Lung (tissue), 12 donors: ENCODE data around the gene NDUFS2. TPM values are rescaled to one million over a fixed set of nuclear protein-coding genes. Genes with fewer than 3 reads are reported as not detected.
A peak's percentile ranks its signal among the peaks of the same experiment; 100 is the strongest.

Experiments
- ATAC-seq: fragments of 200-7000 bp; cut with Tn5 transposase; one replicate; pipeline ENCODE4 v1.9.1; 2020; ENCODE audit warnings: moderate number of reproducible peaks; ENCODE audit not compliant: insufficient read depth, low FRiP score
- DNase-seq, 3 donors: peaks; one replicate each; pipeline ENCODE4 v3.0.0-alpha.2; 2013 to 2017
- H3K27ac ChIP-seq, 2 donors: one replicate each; pipeline ENCODE4 v1.5.1; 2013; ENCODE audit warnings: mild to moderate bottlenecking in 2 of 2, moderate library complexity in 2 of 2, control low read depth in 1 of 2, inconsistent platforms in 1 of 2, low read depth in 1 of 2, low read length in 1 of 2
- H3K27me3 ChIP-seq, 3 donors: one replicate each; pipeline ENCODE4 v1.5.1; 2013; ENCODE audit warnings: low read length in 2 of 3; ENCODE audit not compliant: control insufficient read depth in 3 of 3, insufficient read depth in 3 of 3
- H3K36me3 ChIP-seq, 4 donors: one replicate each; pipeline ENCODE4 v1.5.1; 2013; ENCODE audit warnings: low read length in 4 of 4, mild to moderate bottlenecking in 1 of 4, moderate library complexity in 1 of 4; ENCODE audit not compliant: control insufficient read depth in 4 of 4, insufficient read depth in 4 of 4
- H3K4me1 ChIP-seq, 5 donors: one replicate each; pipeline ENCODE4 v1.5.1; 2013; ENCODE audit warnings: low read length in 5 of 5, mild to moderate bottlenecking in 2 of 5, moderate library complexity in 1 of 5; ENCODE audit not compliant: control insufficient read depth in 5 of 5, insufficient read depth in 5 of 5
- H3K4me3 ChIP-seq: one replicate; pipeline ENCODE4 v1.5.1; 2013; ENCODE audit warnings: mild to moderate bottlenecking, control low read depth, moderate library complexity
- H3K9ac ChIP-seq, 2 donors: one replicate each; pipeline ENCODE4 v1.5.1; 2013; ENCODE audit warnings: low read length in 2 of 2, control low read depth in 1 of 2; ENCODE audit not compliant: insufficient read depth in 1 of 2
- H3K9me3 ChIP-seq, 4 donors: one replicate each; pipeline ENCODE4 v1.5.1; 2013; ENCODE audit warnings: low read length in 3 of 4, mild to moderate bottlenecking in 1 of 4, moderate library complexity in 1 of 4; ENCODE audit not compliant: control insufficient read depth in 4 of 4, insufficient read depth in 3 of 4
- WGBS, 2 donors: extraction: QIAGEN DNeasy Blood & Tissue Kit; methylation state at CpG; one replicate each; pipeline ENCODE4 v1.1.7; 2013; 5-methylcytosine and 5-hydroxymethylcytosine counted together
- polyA plus RNA-seq, 2 donors: library from polyadenylated mRNA; stranded (reverse); fragments of 200-250 nt; gene quantifications; one replicate each; pipeline ENCODE4 v1.2.1, GENCODE V29; 2013
- total RNA-seq, 2 donors: library from RNA; depleted of rRNA in 1 of 2; stranded (reverse); fragments of >200 nt in 1 of 2; gene quantifications; one replicate each; pipeline ENCODE4 v1.2.1, GENCODE V29; 2014 to 2021
- TF ChIP-seq, protein P1 (sequence below): IDR thresholded peaks from 2 replicates; pipeline ENCODE4 v1.5.1; 2012; ENCODE audit warnings: mild to moderate bottlenecking; ENCODE audit errors: control extremely low read depth, extremely low read depth
- donor health status: control.
- donor health status: control.
- donor health status: Bipolar disorder and iron deficiency.
- donor health status: healthy.
- donor health status: DM: yes; HTN: yes; CAD: no.

NDUFS2 gene
- total and polyA plus RNA-seq, 4 donors = 40.2 to 104 (median 88.1) TPM

DNA sequence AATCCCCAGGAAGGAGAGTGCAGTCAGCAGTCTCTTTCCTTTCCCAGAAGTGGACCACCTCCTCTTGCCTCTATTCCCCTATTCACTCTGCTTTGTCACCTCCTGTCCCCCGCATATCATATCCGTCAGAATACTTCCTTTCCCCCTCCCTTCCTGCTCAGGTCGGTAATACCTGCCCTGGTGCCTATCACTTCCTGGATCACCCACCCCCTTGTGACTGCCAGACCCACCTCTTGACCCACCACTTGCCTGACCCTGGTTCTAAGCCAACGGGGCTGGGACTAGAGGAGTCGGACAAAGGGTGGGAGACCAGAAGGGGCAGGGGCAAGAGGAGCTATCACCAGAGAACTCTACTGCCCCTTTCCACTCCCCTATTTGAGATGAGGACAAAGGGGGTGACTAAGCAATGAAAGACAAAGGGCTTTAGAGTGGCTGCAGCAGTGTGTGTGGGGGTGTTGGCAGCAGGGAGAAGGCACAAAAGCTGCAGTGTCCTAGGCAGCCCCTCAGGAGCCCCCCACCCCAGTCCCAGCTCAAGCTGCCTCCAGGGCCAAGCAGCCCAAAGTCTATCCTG, 1.7 kb upstream of the NDUFS2 start:
- TF ChIP-seq, protein P1, sequence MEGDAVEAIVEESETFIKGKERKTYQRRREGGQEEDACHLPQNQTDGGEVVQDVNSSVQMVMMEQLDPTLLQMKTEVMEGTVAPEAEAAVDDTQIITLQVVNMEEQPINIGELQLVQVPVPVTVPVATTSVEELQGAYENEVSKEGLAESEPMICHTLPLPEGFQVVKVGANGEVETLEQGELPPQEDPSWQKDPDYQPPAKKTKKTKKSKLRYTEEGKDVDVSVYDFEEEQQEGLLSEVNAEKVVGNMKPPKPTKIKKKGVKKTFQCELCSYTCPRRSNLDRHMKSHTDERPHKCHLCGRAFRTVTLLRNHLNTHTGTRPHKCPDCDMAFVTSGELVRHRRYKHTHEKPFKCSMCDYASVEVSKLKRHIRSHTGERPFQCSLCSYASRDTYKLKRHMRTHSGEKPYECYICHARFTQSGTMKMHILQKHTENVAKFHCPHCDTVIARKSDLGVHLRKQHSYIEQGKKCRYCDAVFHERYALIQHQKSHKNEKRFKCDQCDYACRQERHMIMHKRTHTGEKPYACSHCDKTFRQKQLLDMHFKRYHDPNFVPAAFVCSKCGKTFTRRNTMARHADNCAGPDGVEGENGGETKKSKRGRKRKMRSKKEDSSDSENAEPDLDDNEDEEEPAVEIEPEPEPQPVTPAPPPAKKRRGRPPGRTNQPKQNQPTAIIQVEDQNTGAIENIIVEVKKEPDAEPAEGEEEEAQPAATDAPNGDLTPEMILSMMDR = no peak
- ATAC-seq = no peak
- Histone ChIP-seq H3K36me3 (peaks cover 0 to 12% (median 5%) of the 10 kb centered on the region in 4 donors), H3K4me1 (peaks cover 6 to 69% (median 40%) of the 10 kb centered on the region in 5 donors), H3K27me3 (no peaks in the 10 kb centered on the region), H3K9ac (peak overlapping the region in 1 of 2 donors; percentile 86), H3K27ac (peak overlapping the region; percentile 94 to 99), H3K4me3 (no peak overlapping the region), H3K9me3 (no peaks in the 10 kb centered on the region)
- WGBS, 2 donors = 45 to 61% methylated on average over 5 of the region's 5 CpGs
- DNase-seq = no peak

DNA sequence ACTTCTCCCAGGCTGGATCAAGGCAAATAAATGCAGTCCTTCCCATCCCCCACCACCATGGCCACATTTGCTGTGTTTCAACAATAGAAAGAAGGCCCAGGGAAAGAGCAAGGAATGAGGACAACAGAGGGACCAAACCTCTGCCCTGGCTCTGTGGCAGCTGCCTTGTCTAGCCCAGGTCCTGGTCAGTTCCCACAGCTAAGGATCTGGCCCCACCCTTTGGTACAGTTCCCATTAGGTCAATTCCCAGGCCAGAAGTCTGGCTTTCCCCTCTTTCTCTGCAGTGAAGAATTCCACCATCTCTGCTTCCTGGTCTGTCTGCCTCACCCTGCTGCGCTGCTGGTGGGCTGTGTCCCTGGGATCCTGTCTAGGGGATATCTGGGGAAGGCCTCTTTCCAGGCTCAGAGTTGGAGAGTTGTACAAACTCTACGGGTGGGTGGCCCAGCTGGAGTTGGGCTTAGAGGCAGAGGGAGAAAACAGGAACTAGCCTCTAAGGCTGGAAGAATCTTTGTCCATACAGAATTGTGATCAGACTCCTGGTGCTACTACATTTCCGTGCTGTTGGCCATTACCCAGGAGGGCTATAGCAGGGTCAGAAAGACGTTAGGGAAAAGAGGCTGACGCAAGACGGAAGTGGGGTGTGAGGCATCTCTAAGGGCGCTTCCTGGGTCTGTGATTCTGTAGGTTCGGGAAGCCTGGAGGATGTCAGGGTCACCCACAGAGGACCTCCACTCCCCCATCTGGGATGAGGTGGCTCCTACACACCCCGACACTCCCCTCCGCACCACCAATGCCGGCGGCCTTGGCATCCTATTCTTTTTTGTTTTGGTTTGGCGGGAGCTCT, 953 bp upstream of the NDUFS2 start:
- peak; percentile 27 for ATAC-seq
- Histone ChIP-seq H3K4me3 (no peak overlapping the region), H3K27me3 (no peaks in the 10 kb centered on the region), H3K9ac (peak overlapping the region; percentile 6 to 86), H3K36me3 (peaks cover 0 to 14% (median 7%) of the 10 kb centered on the region in 4 donors), H3K9me3 (no peaks in the 10 kb centered on the region), H3K27ac (peak overlapping the region; percentile 94 to 99), H3K4me1 (peaks cover 6 to 68% (median 40%) of the 10 kb centered on the region in 5 donors)
- peak in 1 of 3 donors; percentile 82 for DNase-seq
- WGBS, 2 donors = 50% methylated on average over 13 of the region's 13 CpGs
- TF ChIP-seq, protein P1 = no peak

DNA sequence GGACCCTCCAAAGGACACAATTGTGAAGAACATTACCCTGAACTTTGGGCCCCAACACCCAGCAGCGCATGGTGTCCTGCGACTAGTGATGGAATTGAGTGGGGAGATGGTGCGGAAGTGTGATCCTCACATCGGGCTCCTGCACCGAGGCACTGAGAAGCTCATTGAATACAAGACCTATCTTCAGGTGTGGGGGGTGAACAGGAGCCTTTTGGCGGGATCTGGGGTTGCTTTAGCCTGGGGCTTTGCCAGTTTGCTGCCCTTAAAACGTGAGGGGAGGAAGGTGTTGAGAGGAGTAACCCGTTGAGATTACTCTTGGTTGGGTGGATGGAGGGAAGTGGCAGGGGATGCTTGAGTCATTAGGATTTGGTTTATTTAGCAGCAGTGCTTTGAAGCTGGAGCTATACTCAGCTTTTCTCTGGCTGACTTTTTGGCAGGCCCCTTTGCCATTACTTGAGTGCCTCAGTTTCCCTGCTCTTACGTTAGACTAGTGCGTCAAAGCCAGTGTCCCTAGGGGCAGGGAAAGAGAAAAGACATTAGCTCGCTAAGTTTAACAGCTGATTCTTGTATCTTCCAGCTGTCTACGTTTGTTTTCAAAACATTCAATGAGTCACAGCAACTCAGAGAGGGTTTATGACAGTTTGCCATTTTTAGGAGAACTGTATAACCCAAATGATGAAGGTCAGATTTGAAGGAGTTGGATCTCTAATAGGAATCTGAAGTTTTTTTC, 4.4 kb downstream of the NDUFS2 start:
- Histone ChIP-seq H3K27ac (peak overlapping the region; percentile 47 to 75), H3K4me1 (peaks cover 5 to 19% (median 9%) of the 10 kb centered on the region in 5 donors), H3K27me3 (no peaks in the 10 kb centered on the region), H3K9ac (no peak overlapping the region), H3K36me3 (peaks cover 15 to 57% (median 40%) of the 10 kb centered on the region in 4 donors), H3K4me3 (no peak overlapping the region), H3K9me3 (no peaks in the 10 kb centered on the region)
- TF ChIP-seq, protein P1 = no peak
- 85 to 90% methylated on average over 12 of the region's 12 CpGs for WGBS, 2 donors
- DNase-seq = peak in 1 of 3 donors; percentile 53
- no peak for ATAC-seq
